Activated T-cell treated with anti-CD3 and anti-CD28 coated beads for 1 hour (primary cell): ENCODE results near the gene GPC6.

Source experiments
- DNase-seq: peaks from one replicate; pipeline ENCODE4 v3.0.0-alpha.2; 2020; ENCODE audit warnings: low read depth

Gene GPC6

DNA sequence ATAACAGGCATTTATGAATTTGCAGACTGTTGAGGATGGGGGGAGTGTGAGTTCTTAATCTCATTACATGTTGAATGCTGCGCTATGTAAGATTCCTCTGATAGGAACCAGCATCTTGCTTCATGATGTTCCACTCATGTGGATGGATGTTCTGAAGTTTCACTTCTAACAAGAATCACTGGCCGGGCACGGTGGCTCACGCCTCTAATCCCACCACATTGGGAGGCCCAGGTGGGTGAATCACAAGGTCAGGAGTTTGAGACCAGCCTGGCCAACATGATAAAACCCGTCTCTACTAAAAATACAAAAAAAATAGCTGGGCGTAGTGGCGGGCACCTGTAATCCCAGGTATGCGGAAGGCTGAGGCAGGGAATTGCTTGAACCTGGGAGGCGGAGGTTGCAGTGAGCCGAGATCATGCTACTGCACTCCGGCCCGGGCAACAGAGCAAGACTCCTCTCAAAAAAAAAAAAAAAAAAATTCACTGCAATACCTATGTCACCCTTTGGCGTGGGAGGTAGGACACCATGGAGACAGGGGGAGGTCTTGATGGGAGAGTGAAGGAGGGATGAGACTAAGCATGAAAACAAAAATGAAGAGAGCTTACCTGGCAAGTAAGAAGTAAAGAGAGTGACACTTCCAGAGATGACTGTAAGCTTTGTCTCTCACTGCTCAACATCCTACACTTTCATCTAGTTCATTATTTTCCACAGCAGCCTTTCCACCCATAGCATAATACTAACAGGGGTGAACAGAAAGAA, 1119.8 kb downstream of the GPC6 start:
- DNase-seq, result no peak

DNA sequence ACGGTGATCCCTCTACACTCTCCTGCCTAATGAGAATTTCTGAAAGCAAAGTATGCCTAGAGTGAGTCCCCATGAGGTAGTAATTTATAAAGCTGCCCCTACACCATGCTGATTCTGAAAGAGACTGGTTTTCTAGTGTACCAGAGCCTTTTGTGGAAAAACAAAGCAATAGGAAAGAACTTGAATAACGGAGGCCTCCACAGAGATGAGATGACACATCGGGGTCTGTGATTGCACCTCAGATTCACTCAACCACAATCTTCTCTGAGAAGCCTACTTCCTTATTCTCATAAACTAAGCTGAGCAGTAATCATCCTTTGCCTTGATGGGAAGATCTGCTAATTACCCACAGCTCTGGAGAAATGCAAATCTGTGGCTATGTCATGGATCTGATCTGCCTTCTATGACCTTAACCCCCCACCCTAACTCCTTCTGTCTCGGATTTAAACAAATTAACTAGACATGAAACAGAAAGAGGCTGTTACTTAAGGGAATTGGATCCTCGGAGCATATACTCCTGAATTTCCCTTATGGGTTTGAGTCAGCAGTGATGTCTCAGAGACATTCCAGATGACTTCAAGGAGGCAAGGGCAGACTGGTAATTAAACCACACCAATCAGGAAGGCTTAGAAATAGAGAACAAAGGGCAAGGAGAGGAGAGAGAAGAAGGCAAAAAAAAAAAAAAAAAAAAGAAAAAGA, 1124.8 kb downstream of the GPC6 start:
- DNase-seq, result no peak

DNA sequence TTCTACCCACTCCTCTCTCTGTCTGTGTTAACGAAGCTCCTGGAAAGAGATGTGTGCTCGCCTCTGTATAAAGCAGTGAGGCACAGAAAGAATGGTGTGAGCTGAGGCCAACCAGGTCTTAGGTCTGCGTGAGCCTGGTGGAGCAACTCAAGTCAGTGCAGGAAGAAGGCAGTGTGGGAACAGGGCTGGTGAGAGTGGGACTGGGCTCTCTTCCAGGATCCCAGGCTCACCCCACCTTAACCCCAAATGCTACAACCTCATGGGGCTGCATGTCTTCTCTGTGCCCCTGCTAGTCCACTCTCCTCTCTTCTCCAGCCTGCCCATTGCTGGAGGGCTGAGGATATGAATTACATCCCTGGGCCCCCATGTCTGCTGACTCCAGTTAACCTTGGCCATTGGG, 1125.5 kb downstream of the GPC6 start:
- no peak for DNase-seq

DNA sequence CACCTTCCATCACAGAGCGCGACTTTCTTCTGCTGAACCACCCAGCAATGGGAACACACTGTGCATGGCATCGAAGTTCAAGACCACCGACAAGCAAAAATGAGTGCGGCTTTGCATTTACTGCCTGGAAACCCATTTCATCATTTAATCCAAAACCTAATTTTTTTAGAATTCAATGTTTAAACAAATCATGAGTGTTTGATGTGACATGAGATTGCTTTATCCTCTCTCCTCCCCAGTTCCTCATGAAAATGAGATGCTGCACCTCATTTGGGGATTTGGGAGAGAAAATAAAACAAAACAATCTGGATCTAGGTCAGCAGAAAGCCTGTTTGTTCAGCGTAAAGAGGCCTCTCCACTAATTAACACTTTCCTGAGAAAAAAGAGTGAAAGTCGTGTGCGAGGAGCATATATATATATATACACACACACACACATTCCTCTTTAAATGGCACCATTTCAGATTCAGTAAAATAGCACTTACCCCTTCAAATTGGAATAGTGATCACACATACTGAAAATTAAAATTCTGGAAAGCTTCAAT, 1126.6 kb downstream of the GPC6 start:
- no peak for DNase-seq

DNA sequence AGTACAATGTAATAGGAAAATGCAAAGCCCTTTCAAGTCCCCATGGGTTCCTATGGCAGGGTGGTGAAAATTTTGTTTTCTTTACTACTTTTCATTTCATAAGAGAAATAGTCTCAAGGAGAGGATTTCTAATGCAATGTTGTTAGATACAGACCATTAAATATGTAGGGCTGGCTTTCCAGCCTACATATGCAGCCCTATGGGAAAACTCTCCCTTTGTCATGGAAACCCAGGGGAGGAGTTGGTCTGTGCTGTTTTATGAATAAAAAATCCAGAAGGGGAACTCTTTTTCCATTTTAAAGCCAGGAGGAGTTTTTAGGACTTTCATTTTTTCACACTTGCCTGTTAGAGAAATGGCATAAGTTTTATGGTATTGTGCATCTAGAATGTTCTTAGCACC, 1133.3 kb downstream of the GPC6 start:
- no peak for DNase-seq

DNA sequence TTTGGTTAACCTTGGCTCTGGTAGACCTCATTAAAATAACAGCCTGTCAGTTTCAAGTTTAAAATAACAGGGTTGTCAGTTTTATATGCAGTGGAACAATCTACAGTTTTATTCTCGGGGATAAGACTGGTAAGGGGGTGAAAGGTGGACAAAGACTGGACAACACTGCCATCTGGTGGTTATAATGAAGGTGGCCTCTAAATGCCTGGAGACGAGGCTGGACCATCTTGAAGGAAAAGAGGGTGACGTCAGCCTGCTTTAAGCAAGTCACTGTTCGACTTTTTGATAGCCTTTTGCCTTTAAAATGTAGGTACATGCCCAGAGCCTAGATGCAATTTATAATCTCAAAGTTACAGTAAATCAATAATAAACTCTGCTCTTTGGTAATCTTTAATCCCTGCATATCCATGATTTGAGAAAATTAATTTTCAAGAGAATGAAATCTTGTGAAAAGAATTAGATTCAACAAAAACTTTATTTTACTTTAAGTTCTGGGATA, 1135.9 kb downstream of the GPC6 start:
- DNase-seq, result peak; percentile 36

DNA sequence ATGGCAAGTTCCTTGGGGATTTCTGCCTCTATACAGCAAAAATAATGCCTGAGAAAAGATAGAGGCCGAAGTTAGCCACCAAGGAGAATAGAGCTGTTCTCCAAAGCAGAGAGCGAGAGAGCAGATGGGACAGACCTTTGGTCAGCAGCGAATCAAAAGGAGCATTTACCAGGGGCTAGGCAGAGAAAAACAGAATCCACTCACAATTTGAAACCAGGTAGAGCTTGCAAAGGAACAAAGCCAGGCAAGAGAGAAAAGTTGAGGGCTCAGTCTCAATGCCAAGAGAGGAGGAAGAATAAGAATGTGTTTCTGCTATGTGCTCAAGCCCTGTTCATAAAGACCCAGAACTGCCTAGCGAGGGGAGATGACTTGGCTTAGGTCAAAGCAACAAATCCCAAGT, 1140.1 kb downstream of the GPC6 start:
- DNase-seq, result no peak

DNA sequence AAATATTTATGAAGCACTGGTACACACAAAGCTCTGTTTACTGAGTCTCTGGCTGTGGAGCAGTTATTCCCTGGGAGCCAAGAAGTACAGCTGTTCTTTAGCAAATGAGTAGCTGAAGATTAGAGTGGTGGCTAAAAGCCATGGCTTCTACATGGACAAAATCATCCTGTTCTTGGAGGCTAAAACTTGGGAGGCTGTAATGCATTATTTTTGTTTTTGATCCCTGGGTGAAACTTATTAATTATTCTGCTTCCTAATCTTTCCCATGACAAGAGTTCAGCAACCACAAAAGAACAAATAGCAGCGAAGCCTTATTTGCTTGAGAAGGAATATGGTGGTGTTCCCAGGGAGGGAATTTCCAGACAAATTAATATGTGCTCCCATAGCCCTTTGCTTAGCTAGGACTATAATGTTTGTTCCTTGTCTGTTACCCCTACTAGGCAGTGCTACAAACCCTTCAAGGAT, 1143.4 kb downstream of the GPC6 start:
- no peak for DNase-seq

DNA sequence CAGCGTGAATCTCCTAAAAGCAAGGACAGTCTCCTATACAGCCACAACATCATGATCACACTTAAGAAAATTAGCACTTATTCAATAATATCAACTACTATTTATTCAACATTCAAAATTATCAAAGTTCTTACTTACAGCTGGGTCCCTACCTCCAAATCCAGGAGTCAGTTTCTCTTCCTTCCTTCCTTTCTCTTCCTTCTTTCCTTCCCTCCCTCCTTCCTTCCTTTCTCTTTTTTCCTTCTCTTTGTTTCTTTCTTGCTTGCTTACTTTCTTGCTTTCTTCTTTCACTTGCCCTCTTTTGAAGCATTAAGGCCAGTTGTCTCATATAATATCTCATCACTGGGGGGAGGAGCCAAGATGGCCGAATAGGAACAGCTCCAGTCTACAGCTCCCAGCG, 1145.2 kb downstream of the GPC6 start:
- no peak for DNase-seq

DNA sequence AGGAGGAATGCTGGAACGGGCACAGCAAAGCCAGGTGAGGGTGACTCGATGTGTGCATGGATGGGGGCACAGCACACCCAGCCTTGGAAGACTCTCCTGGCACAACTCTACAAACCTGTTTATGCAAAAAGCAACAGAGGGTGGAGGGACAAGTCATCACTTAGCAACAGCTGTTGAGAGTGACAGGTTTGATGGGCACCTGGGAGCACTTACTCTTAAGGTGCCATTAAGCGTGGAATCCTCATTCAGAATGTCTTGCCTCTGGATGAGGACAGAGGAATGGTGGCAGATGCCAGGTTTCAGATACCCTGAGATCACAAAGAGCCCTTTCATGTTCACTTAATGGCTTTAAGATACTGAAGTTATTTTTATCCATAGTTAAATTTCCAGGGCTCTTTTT, 1155.9 kb downstream of the GPC6 start:
- no peak for DNase-seq

DNA sequence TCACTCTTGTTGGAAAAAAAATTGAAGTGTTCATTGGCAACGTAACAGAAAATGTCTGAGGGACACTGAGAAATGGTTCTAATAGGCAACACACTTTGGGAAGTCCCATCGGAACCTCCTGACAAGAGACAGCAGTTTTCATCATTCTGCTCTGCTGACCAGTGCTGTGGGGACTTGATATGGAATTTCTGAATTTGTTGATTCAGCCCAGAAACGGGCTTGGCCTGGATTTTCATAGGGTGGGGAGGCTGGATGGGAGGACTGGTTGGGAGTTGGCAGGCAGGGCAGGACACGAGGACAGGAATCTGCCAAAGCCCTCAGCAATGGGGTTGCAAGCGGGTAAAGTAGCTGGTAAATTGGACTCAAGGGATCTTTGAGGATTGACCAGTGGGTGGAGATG, 1156.4 kb downstream of the GPC6 start:
- DNase-seq, result no peak

DNA sequence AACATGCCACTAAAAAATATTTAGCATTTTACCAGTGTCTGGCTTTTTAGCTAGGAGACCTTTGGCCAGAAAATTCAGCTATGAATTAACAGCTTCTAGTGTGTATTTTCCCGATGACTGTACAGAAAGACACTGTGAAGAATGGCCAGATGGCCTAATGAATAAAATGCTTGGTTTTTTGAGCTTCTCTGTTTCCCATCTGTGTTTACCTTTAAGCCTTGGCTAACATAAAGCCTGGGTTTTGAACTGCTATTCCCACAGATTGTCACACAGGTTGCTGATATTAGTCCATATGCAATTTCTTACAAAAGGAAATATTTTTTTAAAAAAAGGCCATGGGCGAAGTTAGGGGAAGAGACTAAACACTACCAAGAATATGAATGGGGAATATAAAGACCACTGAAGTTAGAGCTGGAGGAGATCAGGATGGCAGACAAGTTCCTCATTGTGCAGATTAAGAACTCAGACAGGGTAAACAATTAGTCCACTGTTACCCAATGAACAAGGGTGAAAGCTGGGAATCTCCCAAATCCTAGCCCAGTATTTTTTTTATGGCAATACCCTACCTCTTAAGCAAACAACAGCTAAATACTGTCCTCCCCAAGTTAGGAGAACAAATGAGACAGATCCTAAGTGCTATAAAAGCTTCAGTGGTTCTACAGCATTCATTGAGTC, 1157.8 kb downstream of the GPC6 start:
- no peak for DNase-seq

DNA sequence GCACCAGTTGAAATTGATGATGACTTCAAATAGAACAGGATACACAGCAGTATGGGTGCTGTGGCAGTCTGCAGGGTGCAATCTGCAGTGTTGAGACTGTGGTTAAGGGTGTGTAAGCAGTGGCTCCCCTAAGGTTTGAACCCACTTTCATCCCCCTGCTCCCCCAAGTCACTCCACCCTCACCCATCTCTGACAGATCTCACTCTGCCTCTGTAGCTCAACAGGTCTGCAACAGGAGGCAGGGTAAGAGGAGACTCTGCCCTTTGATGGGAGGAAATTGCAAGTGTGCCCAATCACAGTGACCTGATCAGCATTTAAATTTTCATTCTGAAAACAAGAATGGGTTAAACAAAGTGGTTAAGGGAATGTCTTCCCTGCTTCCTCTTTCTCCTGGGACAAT, 1160.4 kb downstream of the GPC6 start:
- DNase-seq, result no peak

DNA sequence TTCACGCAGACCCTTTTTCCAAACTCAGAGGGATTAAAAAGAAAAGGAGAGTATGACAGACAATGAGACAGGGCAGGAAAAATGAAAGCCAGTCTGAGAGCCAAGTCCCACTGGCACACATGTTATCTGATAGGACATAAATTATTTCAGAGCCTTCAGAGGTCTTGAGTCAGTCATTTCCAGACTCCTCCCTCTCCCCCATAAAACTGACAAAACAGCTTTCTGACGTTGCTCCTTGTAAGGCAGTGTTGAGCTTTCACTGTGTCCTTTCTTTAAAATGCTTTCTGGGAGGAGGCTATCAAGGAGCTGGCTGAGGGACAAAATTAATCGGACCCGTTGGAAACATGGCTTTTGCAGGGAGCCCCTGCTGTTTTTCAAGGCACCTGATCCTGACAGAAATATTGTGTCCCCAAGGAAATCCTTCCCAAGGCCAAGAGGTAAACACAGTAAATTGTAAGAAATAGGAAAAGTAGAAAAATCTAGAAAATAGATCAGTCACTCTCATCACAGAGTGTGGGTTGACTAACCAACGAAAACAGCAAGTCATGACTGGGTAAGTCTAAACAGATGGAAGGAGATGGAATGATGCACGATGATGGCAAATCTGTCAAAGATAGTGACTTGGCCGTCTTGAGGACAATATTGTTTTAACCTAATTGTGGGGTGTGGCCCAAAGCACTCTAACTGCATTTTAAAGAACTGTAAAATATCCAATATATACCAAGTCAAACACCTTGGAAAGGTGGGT, 1163.2 kb downstream of the GPC6 start:
- DNase-seq, result no peak

DNA sequence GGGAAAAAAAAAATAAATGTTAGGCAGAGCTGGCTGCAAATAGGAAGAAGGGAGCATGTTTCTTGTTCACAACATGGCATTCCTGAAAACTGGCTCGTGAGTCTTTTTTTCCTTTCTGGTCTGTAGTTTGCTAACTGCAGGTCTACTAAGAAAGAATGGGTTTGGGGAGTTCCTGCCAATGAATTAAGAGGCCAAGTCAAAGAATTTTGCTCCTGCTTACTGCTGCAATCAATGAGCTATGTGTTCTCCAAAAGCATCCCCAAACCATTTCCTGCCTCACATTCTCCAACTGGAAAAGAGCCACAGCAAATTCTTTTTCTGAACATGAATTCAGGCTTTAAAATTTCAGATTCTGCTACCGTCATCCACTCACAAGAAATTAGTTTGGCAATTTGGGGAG, 1164.3 kb downstream of the GPC6 start:
- no peak for DNase-seq

DNA sequence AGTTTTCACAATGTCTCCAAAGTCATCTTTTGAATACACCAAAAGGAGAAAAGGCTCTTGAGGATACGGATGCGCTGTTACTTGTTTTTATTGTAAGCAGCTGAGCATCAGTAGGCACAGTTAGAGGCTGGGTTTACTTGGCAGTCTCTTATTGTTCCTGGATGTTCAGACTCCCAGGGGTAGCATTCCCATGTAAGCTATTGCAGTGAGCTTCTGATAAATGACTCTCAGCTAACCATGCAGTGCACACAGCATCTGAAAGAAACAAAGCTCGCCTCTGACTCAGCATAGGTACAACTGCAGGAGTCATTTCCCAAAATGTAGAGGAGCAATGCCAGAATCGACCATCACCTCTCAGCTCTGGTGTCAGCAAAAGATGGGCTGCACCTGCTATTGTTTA, 1168.1 kb downstream of the GPC6 start:
- DNase-seq, result no peak

DNA sequence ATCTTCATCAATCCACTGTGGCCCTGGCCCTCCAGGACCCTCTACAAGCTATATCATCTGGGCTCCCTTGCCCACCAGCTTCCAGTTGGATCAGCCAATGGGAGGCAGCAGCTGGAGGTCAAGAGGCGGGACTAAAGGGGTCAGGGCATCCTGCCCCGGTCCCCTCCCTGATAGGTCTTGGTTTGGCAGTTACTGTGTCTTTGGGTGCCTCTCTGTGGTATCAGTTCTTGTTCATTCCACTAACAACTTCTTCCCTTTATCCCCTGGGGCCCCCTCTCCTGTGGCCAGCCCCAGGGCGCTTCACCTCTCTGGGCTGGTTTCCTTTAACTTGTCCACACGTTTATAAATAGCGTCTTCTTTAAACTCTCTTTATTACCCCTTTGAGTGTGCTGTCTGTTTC, 1169.3 kb downstream of the GPC6 start:
- no peak for DNase-seq

DNA sequence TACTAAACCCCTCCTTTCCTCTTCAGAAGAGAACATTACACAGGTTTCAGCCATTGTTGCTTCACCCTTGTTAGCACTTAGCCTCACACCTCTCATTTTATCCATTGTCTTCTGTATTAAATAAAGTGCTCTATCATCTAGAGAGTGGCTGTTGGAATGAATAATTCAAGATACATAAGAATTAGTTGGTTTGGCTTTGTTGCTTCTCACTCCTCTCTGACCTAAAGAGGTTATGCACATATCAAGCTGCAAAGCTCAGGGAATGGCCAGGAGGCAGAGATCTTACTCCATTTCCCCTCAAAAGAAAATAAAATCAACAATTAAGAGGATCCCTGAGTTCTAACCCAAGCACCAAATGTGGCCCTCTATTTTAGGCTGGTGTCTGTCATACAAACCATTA, 1173.2 kb downstream of the GPC6 start:
- DNase-seq, result no peak

DNA sequence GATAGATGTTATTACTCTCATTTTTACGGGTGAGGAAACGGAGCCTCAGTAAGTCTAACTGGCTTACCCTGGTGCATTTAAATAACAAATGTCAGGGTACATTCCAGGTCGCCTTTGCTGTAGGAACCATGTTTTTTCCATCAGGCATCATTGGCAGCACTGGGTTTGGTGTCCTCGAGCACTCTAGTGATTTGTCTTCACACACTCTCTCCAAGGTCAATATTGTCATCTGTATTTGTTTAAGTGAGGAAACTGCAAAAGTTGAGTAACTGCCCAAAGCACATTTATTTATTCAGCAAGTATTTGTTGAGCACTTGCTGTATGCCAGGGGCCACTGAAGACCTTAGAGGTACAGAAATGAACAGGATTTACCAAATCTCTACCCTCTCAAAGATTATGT, 1174.3 kb downstream of the GPC6 start:
- no peak for DNase-seq

DNA sequence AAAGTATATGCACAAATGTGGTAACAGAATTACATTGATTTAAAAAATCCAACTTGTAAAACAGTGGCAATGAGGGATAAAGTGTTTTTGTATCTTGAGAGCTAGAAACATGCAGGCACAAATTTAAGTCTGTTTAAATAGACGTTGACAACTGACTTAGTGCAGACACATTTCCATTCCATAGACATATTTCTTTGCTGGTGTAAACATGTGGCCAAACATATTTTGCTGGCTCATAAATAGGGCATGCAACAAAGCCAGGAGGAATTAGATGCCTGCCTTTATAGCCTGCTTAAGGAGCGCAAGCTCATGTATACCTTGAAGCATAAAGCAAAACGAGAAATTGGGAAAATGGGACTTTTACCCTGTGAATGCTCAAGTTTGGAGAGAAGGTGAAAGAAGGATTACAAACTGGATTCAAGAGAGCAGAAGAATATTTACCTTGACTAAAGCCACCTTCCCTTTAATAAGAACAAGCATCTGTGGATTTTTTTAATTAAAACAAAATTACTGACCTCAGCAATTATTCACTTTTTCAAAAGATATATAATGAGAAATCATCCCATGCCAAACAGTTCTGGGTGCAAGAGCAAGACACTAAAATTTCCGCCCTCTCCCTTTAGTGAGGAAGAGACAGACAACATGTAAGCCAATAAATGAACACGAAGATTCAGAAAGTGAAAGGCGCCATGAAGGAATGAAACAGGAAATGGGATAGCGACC, 1181.9 kb downstream of the GPC6 start:
- DNase-seq, result no peak

DNA sequence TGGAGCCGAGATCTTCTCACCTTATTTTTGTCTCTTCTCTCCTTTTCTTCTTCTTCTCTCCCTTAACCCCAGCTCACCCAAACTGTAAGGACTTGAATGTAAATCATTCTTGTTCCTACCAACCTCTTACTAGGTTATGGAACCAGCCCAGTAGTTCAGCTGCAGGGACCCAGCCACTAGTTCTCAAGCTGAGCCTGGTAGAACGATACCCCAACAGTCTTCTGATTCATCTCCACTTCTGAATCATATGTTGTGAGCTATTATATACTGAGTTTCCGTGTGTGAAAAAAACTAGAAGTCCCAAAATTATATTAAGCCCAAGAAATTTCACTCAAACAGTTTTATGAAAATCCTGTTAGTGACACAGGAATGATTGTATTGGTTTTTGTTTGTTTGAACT, 1185.1 kb downstream of the GPC6 start:
- DNase-seq, result no peak
